ENCODE data around the gene HSH2D.

Gene HSH2D

DNA sequence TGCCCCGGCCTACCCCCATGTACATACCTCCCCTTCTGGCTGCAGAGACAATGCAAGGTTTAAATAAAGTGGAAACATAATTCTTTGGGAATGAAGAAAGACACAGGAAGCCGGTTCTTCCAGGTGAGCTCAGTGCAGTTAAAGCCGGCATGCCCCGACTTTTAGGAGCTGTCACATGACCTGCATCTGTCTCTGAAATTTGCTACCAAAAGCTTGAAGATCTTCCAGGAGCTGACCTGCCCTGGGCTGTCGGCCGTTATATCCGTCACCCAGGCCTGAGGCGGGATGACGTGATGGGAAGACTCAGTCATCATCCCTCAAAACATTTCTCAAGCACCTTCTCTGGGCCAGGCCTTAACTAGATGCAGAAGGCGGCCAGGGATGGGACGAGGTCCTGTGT, 21.5 kb upstream of the HSH2D start:
- TF ChIP-seq, protein P1, sequence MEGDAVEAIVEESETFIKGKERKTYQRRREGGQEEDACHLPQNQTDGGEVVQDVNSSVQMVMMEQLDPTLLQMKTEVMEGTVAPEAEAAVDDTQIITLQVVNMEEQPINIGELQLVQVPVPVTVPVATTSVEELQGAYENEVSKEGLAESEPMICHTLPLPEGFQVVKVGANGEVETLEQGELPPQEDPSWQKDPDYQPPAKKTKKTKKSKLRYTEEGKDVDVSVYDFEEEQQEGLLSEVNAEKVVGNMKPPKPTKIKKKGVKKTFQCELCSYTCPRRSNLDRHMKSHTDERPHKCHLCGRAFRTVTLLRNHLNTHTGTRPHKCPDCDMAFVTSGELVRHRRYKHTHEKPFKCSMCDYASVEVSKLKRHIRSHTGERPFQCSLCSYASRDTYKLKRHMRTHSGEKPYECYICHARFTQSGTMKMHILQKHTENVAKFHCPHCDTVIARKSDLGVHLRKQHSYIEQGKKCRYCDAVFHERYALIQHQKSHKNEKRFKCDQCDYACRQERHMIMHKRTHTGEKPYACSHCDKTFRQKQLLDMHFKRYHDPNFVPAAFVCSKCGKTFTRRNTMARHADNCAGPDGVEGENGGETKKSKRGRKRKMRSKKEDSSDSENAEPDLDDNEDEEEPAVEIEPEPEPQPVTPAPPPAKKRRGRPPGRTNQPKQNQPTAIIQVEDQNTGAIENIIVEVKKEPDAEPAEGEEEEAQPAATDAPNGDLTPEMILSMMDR (IDR thresholded peaks at IDR 0.05; ENCODE audit: low read depth, low read length) = no peak
- no peak for DNase-seq (ENCODE audit: extremely low read depth, low read depth)

DNA sequence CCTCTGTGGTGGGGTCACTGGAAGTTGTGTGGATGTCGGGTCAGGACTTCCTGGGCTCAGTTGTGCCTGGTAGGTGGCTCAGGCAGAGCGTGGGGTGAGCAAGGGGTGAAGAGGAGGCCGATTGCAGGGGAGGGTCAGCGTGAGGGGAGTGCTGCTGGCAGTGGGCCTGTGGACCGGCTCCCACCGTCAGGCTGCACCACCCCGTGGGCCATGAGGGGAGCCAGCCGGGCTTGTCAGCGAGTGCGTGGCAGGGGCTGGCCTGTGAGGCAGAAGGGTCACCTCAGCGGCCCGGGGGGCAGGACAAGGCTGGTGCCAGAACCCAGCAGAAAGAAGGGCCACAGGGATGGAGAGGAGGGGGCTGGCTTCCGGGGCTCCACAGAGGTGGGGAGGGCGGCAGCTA, 18.5 kb upstream of the HSH2D start:
- DNase-seq (ENCODE audit: extremely low read depth, low read depth) = no peak
- TF ChIP-seq, protein P1 (IDR thresholded peaks at IDR 0.05; ENCODE audit: low read depth, low read length) = no peak

DNA sequence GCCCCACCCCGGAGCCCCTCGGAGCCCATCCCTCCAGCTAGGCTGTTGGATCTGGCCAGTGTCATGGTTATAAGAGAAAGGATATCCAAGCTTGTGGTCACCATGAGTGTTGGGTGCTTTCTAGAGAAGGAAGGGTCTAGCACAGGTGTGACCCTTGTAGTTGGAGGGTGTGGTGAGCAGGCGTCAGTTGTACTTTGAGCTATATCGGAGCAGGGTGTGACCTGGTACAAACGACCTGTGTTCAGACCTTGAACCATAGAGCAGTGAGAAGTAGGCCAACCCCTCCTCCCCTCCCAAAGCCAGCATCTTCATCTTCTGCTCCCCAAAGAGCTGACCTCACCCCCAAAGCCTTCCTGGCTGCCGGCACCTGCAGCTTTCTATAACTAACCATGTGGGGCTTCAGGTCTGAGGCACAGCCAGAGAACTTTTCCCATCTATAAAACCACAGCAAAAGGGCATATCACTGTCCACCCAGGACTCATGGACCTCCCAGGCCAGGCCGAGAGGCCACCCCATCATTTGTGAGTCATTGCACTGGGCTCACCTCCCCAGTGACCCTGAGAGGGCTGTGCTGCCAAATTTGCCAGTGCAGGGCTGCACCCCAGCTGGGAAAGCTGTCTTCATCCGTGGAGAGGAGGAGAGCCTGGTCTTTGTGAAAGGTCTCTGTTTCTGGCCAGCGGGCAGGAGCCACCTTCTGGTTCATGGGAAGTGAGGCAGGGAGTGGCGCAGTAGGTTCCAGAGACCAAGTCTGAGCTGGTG, 17.6 kb upstream of the HSH2D start:
- no peak for DNase-seq (ENCODE audit: extremely low read depth, low read depth)
- TF ChIP-seq, protein P1 (IDR thresholded peaks at IDR 0.05; ENCODE audit: low read depth, low read length) = no peak

DNA sequence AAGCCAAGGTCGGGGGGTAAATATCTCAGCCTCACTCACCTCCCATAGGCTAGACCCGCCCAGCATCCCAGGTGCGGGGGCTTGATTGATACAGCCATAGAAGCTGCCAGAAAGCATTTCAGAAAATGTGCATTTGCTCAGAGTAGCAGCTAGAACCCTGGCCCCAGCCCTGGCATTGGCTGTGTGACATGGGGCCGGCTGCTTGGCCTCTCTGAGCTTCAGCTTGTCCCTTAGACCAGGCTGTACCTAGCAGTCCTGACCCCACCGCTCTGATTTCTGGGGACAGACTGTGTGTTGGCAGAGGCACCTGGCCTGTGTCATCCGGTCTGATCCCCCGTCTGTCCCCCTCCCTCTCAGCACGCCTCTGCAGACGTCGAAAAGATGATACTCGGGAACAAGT, 16.4 kb upstream of the HSH2D start:
- DNase-seq (ENCODE audit: extremely low read depth, low read depth) = no peak
- TF ChIP-seq, protein P1 (IDR thresholded peaks at IDR 0.05; ENCODE audit: low read depth, low read length) = no peak

DNA sequence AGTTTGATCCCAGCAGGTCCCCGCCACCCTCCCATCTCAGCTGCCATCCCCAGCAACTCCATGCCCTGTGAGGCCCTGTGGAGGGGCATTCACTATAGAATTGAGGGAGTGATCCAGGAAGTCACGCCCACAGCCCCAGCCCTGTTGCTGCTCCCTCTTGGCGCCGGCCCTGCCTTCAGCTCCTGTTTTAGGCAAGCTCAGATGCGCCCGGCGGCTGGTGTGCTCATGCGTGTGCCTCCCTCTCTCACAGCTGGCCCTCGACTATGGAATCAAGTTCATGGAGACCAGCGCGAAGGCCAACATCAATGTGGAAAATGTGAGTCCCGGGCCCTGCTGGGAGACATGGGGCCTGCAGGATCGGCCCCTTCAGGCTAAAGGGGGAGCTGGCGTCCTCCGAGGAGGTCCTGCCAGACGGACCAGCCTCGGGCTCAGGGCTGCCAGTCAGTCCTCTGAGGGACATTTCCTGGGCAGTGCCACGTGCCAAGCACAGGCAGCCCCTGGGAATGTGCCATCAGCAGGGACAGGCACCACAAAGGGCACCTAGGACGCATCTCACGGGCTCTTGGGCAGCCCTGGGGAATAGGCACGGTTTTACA, 15.6 kb upstream of the HSH2D start:
- DNase-seq (ENCODE audit: extremely low read depth, low read depth) = no peak
- TF ChIP-seq, protein P1 (IDR thresholded peaks at IDR 0.05; ENCODE audit: low read depth, low read length) = no peak

DNA sequence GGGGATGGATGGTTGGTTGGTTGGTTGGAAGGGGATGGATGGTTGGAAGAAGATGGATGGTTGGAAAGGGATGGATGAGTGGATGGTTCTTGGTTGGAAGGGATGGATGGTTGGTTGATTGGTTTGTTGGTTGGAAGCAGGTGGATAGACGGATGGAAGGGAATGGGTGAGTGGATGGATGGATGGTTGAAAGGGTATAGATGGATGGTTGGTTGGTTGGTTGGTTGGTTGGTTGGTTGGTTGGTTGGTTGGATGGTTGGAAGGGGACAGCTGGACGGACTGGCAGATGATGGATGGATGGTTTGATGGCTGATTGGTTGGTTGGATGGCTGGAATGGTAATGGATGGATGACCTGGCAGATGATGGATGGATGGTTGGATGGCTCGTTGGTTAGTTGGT, 11.8 kb upstream of the HSH2D start:
- TF ChIP-seq, protein P1 (IDR thresholded peaks at IDR 0.05; ENCODE audit: low read depth, low read length) = no peak
- no peak for DNase-seq (ENCODE audit: extremely low read depth, low read depth)

DNA sequence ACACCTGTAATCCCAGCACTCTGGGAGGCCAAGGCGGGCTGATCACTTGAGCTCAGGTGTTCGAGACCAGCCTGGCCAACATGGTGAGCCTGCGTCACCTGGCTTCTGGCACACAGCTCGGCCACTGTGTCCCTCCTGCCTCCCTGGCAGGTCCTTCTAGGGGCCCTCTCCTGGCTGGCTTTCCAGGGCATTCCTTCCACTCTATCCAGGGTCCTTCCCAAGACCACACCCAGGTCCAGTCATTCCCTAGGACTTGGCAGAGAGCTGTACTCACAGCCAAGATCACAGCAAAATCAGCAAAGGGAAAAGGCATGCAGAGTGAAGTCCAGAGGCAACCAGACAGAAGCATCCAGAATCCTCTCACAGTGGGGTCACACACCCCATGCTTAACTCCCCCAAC, 9.7 kb upstream of the HSH2D start:
- TF ChIP-seq, protein P1 (IDR thresholded peaks at IDR 0.05; ENCODE audit: low read depth, low read length) = no peak
- DNase-seq (ENCODE audit: extremely low read depth, low read depth) = no peak
